Cerebellar cortex (tissue), 1 donor: Measurements from ENCODE around the gene TMEM108.

ENCODE experiments used
- DNase-seq: peaks from one replicate; pipeline ENCODE4 v3.0.0-alpha.2; 2015; ENCODE audit warnings: low spot score

Gene TMEM108

GRCh38 chr3:133119176-133119575, 81.0 kb downstream of the TMEM108 start:
- no peak for DNase-seq

GRCh38 chr3:133121450-133121849, 83.3 kb downstream of the TMEM108 start:
- no peak for DNase-seq

GRCh38 chr3:133123636-133124035, 85.4 kb downstream of the TMEM108 start:
- DNase-seq, result no peak

- peak; percentile 26 for DNase-seq
Measured at GRCh38 chr3:133124511-133124910, 86.3 kb downstream of the TMEM108 start.

GRCh38 chr3:133125171-133125570, 87.0 kb downstream of the TMEM108 start:
- DNase-seq, result no peak

GRCh38 chr3:133125802-133126201, 87.6 kb downstream of the TMEM108 start:
- DNase-seq, result no peak

GRCh38 chr3:133127381-133127780, 89.2 kb downstream of the TMEM108 start:
- DNase-seq, result no peak

GRCh38 chr3:133130168-133130567, 92.0 kb downstream of the TMEM108 start:
- no peak for DNase-seq

- no peak for DNase-seq
Measured at GRCh38 chr3:133135306-133135705, 97.1 kb downstream of the TMEM108 start.

- no peak for DNase-seq
Measured at GRCh38 chr3:133136114-133137041, 98.2 kb downstream of the TMEM108 start.

GRCh38 chr3:133137042-133137996, 99.1 kb downstream of the TMEM108 start:
- DNase-seq, result no peak

- no peak for DNase-seq
Measured at GRCh38 chr3:133138017-133138416, 99.8 kb downstream of the TMEM108 start.

GRCh38 chr3:133152056-133152455, 113.9 kb downstream of the TMEM108 start:
- DNase-seq, result no peak

- DNase-seq, result no peak
Measured at GRCh38 chr3:133152681-133153220, 114.6 kb downstream of the TMEM108 start.

GRCh38 chr3:133153382-133153781, 115.2 kb downstream of the TMEM108 start:
- DNase-seq, result no peak

- DNase-seq, result no peak
Measured at GRCh38 chr3:133157716-133158115, 119.5 kb downstream of the TMEM108 start.

GRCh38 chr3:133158686-133159085, 120.5 kb downstream of the TMEM108 start:
- no peak for DNase-seq

GRCh38 chr3:133159498-133160475, 121.6 kb downstream of the TMEM108 start:
- DNase-seq, result no peak

GRCh38 chr3:133161656-133162055, 123.5 kb downstream of the TMEM108 start:
- no peak for DNase-seq

GRCh38 chr3:133162265-133162664, 124.1 kb downstream of the TMEM108 start:
- DNase-seq, result no peak

GRCh38 chr3:133162670-133163305, 124.6 kb downstream of the TMEM108 start:
- DNase-seq, result peak; percentile 21
